GM21723 (cell line): Measurements from ENCODE around the gene TRAPPC14.

Source experiments
- ATAC-seq: cut with Tn5 transposase; IDR thresholded peaks from one replicate; pipeline ENCODE4 v1.9.1; 2021; ENCODE audit warnings: mild to moderate bottlenecking, moderate library complexity; ENCODE audit not compliant: unreplicated experiment

TRAPPC14 gene

GRCh38 chr7:100173806-100174495 is 15.4 kb upstream of the TRAPPC14 start:
- no peak for ATAC-seq

- no peak for ATAC-seq
Observed at GRCh38 chr7:100171840-100172239, 13.3 kb upstream of the TRAPPC14 start.

- no peak for ATAC-seq
Observed at GRCh38 chr7:100171087-100171681, 12.7 kb upstream of the TRAPPC14 start.

GRCh38 chr7:100170101-100170897 is 11.8 kb upstream of the TRAPPC14 start:
- no peak for ATAC-seq

GRCh38 chr7:100169147-100169850 is 10.8 kb upstream of the TRAPPC14 start:
- no peak for ATAC-seq

GRCh38 chr7:100167912-100168323 is 9.4 kb upstream of the TRAPPC14 start:
- ATAC-seq: no peak

- ATAC-seq: no peak
Observed at GRCh38 chr7:100166970-100167911, 8.7 kb upstream of the TRAPPC14 start.

- no peak for ATAC-seq
Observed at GRCh38 chr7:100166317-100166940, 7.9 kb upstream of the TRAPPC14 start.

GRCh38 chr7:100163871-100164270 is 5.3 kb upstream of the TRAPPC14 start:
- no peak for ATAC-seq

GRCh38 chr7:100163006-100163531 is 4.5 kb upstream of the TRAPPC14 start:
- no peak for ATAC-seq

- no peak for ATAC-seq
Observed at GRCh38 chr7:100160067-100160466, 1.5 kb upstream of the TRAPPC14 start.

- ATAC-seq: no peak
Observed at GRCh38 chr7:100159099-100159623, 638 bp upstream of the TRAPPC14 start.

- ATAC-seq: peak; percentile 3
Observed at GRCh38 chr7:100157334-100158228, 942 bp downstream of the TRAPPC14 start.

GRCh38 chr7:100157069-100157333 is 1.5 kb downstream of the TRAPPC14 start:
- no peak for ATAC-seq

- ATAC-seq: no peak
Observed at GRCh38 chr7:100156331-100157068, 2.0 kb downstream of the TRAPPC14 start.

GRCh38 chr7:100155553-100156317 is 2.8 kb downstream of the TRAPPC14 start:
- no peak for ATAC-seq
